Ovary (tissue), 3 donors: ENCODE measurements around the gene ZBTB47.

Experiments used
- EP300 ChIP-seq: sonication (generic); formaldehyde crosslinking; IDR thresholded peaks from one replicate; pipeline ENCODE4 v1.6.1; 2017; ENCODE audit warnings: antibody characterized with exemption
- POLR2A ChIP-seq: fragments of 450-650 bp; IDR thresholded peaks from one replicate; pipeline ENCODE4 v1.6.1; 2017; ENCODE audit warnings: antibody characterized with exemption, mild to moderate bottlenecking, moderate library complexity
- TF ChIP-seq, protein P1 (sequence below), 3 donors: fragments of 450-650 bp in 2 of 3; fragments of 200-600 bp in 1 of 3; IDR thresholded peaks; one replicate each; pipeline versions ENCODE4 v1.5.1 to v1.8.0; 2016 to 2022; ENCODE audit warnings: antibody characterized with exemption in 3 of 3, mild to moderate bottlenecking in 1 of 3
- donor health status: DM: no; HTN: no; CAD: no.

GRCh38 chr3:42704136-42704841 lies 50.8 kb downstream of the ZBTB47 start:
- TF ChIP-seq, protein P1, sequence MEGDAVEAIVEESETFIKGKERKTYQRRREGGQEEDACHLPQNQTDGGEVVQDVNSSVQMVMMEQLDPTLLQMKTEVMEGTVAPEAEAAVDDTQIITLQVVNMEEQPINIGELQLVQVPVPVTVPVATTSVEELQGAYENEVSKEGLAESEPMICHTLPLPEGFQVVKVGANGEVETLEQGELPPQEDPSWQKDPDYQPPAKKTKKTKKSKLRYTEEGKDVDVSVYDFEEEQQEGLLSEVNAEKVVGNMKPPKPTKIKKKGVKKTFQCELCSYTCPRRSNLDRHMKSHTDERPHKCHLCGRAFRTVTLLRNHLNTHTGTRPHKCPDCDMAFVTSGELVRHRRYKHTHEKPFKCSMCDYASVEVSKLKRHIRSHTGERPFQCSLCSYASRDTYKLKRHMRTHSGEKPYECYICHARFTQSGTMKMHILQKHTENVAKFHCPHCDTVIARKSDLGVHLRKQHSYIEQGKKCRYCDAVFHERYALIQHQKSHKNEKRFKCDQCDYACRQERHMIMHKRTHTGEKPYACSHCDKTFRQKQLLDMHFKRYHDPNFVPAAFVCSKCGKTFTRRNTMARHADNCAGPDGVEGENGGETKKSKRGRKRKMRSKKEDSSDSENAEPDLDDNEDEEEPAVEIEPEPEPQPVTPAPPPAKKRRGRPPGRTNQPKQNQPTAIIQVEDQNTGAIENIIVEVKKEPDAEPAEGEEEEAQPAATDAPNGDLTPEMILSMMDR (IDR thresholded peaks at IDR 0.05) = no peak
- TF ChIP-seq POLR2A (no peak), EP300 (no peak)
